HepG2 (cell line): ENCODE measurements around the gene MORF4L1. TPM values are rescaled to one million over a fixed set of nuclear protein-coding genes. Genes with fewer than 3 reads are reported as not detected.
A peak's percentile ranks its signal among the peaks of the same experiment; 100 is the strongest.
"Not testable (repeated sequence)": the region's sequence is repeated elsewhere in the genome, so short reads cannot be mapped to it uniquely, and the experiment has no call there.

ENCODE experiments used
- CREM ChIP-seq, 2 experiments: sonication (generic) in 1 of 2; formaldehyde crosslinking in 1 of 2; IDR thresholded peaks; 2 replicates each; pipeline versions ENCODE4 v1.4.0 to v1.6.1; 2016 to 2020; ENCODE audit warnings: antibody characterized with exemption in 1 of 2, mild to moderate bottlenecking in 1 of 2, missing genetic modification reagents in 1 of 2
- GABPB1 ChIP-seq: IDR thresholded peaks from 2 replicates; pipeline ENCODE4 v1.6.1; 2016; ENCODE audit warnings: mild to moderate bottlenecking, missing genetic modification reagents, moderate library complexity, missing compliant biosample characterization
- PAXIP1 ChIP-seq: sonication (generic); formaldehyde crosslinking; conservative IDR thresholded peaks from 2 replicates; pipeline ENCODE4 v1.4.0; 2020; ENCODE audit warnings: mild to moderate bottlenecking, missing genetic modification reagents, moderate library complexity
- PHF8 ChIP-seq: sonication (generic); formaldehyde crosslinking; IDR thresholded peaks from 2 replicates; pipeline ENCODE4 v1.5.0; 2020; ENCODE audit warnings: missing genetic modification reagents
- SOX6 ChIP-seq, 2 experiments: fragments of 450-650 bp in 1 of 2; sonication (generic) in 1 of 2; formaldehyde crosslinking in 1 of 2; IDR thresholded peaks; 2 replicates each; pipeline versions ENCODE4 v1.4.0 to v1.6.1; 2017 to 2020; ENCODE audit warnings: antibody characterized with exemption in 1 of 2, mild to moderate bottlenecking in 1 of 2, missing genetic modification reagents in 1 of 2
- YEATS4 ChIP-seq: sonication (generic); formaldehyde crosslinking; IDR thresholded peaks from 2 replicates; pipeline ENCODE4 v1.4.0; 2020; ENCODE audit warnings: missing genetic modification reagents, borderline replicate concordance
- ZMYM3 ChIP-seq: sonication (generic); formaldehyde crosslinking; IDR thresholded peaks from 2 replicates; pipeline ENCODE4 v1.5.1; 2020; ENCODE audit warnings: mild to moderate bottlenecking, missing genetic modification reagents
- polyA plus RNA-seq, 8 experiments: library from polyadenylated mRNA; depleted of rRNA in 3 of 8; stranded (reverse) in 7 of 8; unstranded in 1 of 8; fragments of >200 nt; fragmentation: Illumina TruSeq in 4 of 8; extraction: Trizol in 4 of 8; gene quantifications; 2 replicates each; pipeline versions ENCODE4 v1.2.1 to v1.2.3, GENCODE V29; 2011 to 2016; ENCODE audit warnings: low read depth in 4 of 8, missing spikeins in 1 of 8, mixed read lengths in 1 of 8; ENCODE audit not compliant: insufficient read depth in 1 of 8
- total RNA-seq, 5 experiments: library from RNA; depleted of rRNA; stranded (reverse); fragments of >200 nt; fragmentation: Illumina TruSeq; extraction: Trizol; gene quantifications; 2 replicates each; pipeline ENCODE4 v1.2.3, GENCODE V29; 2016; ENCODE audit warnings: low read depth in 1 of 5
- TF ChIP-seq, protein P1 (sequence below): sonication (generic); formaldehyde crosslinking; IDR thresholded peaks from 2 replicates; pipeline ENCODE4 v1.5.0; 2020; ENCODE audit warnings: mild to moderate bottlenecking, missing genetic modification reagents
- TF ChIP-seq, protein P2 (sequence below): sonication (generic); formaldehyde crosslinking; IDR thresholded peaks from 2 replicates; pipeline ENCODE4 v1.4.0; 2020; ENCODE audit warnings: missing genetic modification reagents

Gene MORF4L1
- total and polyA plus RNA-seq, 2 of the 13 experiments (the other 11 are each of a cell fraction or from before 2014, with no cell fraction given) = 218 to 219 TPM

- TF ChIP-seq PAXIP1 (CRISPR knock-in tag) = peak; percentile 76
- 0 out of 2 replicates have a peak, but pooled peaks have one; percentile 13 for TF ChIP-seq CREM (IDR thresholded peaks at IDR 0.05)
- not testable (repeated sequence) for TF ChIP-seq CREM (CRISPR knock-in tag; IDR thresholded peaks at IDR 0.05); SOX6 (IDR thresholded peaks at IDR 0.05)
- peak; percentile 45; the same call in 1 of the 2 replicates for TF ChIP-seq ZMYM3 (CRISPR knock-in tag)
- TF ChIP-seq PHF8 (CRISPR knock-in tag) = peak; percentile 19; the same call in 1 of the 2 replicates
- TF ChIP-seq SOX6 (CRISPR knock-in tag; IDR thresholded peaks at IDR 0.05) = peak; percentile 75
- peak; percentile 48; the same call in 1 of the 2 replicates for TF ChIP-seq YEATS4 (CRISPR knock-in tag)
- 0 out of 2 replicates have a peak, but pooled peaks have one; percentile 14 for TF ChIP-seq GABPB1 (CRISPR knock-in tag)
- TF ChIP-seq, protein P1, sequence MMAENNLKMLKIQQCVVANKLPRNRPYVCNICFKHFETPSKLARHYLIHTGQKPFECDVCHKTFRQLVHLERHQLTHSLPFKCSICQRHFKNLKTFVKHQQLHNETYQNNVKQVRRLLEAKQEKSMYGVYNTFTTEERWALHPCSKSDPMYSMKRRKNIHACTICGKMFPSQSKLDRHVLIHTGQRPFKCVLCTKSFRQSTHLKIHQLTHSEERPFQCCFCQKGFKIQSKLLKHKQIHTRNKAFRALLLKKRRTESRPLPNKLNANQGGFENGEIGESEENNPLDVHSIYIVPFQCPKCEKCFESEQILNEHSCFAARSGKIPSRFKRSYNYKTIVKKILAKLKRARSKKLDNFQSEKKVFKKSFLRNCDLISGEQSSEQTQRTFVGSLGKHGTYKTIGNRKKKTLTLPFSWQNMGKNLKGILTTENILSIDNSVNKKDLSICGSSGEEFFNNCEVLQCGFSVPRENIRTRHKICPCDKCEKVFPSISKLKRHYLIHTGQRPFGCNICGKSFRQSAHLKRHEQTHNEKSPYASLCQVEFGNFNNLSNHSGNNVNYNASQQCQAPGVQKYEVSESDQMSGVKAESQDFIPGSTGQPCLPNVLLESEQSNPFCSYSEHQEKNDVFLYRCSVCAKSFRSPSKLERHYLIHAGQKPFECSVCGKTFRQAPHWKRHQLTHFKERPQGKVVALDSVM (CRISPR knock-in tag) = peak; percentile 23; the same call in 1 of the 2 replicates
- TF ChIP-seq, protein P2, sequence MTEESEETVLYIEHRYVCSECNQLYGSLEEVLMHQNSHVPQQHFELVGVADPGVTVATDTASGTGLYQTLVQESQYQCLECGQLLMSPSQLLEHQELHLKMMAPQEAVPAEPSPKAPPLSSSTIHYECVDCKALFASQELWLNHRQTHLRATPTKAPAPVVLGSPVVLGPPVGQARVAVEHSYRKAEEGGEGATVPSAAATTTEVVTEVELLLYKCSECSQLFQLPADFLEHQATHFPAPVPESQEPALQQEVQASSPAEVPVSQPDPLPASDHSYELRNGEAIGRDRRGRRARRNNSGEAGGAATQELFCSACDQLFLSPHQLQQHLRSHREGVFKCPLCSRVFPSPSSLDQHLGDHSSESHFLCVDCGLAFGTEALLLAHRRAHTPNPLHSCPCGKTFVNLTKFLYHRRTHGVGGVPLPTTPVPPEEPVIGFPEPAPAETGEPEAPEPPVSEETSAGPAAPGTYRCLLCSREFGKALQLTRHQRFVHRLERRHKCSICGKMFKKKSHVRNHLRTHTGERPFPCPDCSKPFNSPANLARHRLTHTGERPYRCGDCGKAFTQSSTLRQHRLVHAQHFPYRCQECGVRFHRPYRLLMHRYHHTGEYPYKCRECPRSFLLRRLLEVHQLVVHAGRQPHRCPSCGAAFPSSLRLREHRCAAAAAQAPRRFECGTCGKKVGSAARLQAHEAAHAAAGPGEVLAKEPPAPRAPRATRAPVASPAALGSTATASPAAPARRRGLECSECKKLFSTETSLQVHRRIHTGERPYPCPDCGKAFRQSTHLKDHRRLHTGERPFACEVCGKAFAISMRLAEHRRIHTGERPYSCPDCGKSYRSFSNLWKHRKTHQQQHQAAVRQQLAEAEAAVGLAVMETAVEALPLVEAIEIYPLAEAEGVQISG (CRISPR knock-in tag) = 0 out of 2 replicates have a peak, but pooled peaks have one; percentile 26
- TF ChIP-seq, all 625 proteins: peak for 43; not testable (repeated sequence) for 582
Observed at GRCh38 chr15:78871483-78872127, 1.1 kb upstream of the MORF4L1 start (continued).
